OCI-LY3 (cell line): ENCODE results near the gene PAQR5.

Experiments used
- H2AFZ ChIP-seq: fragments of 200-600, 300-600 bp; shearing (Covaris generic); 2 replicates; pipeline ENCODE4 v1.6.0; 2014; ENCODE audit warnings: antibody characterized with exemption, low read depth, low read length
- H3K27ac ChIP-seq: fragments of 200-600, 300-600 bp; sonication (generic); 2 replicates; pipeline ENCODE4 v1.5.1; 2014; ENCODE audit warnings: mild to moderate bottlenecking, low read length, moderate library complexity, mixed read lengths
- H3K27me3 ChIP-seq: fragments of 200-600, 300-600 bp; sonication (generic); 2 replicates; pipeline ENCODE4 v1.6.1; 2014; ENCODE audit warnings: low read depth, low read length, mixed read lengths
- H3K36me3 ChIP-seq: fragments of 200-600, 300-600 bp; sonication (generic); replicated peaks from 2 replicates; pipeline ENCODE3; 2014; ENCODE audit warnings: low read depth, low read length, mixed read lengths
- H3K4me1 ChIP-seq: fragments of 300-600, 200-600 bp; sonication (generic); 2 replicates; pipeline ENCODE4 v1.6.1; 2014; ENCODE audit warnings: low read length, mixed read lengths
- H3K4me2 ChIP-seq: fragments of 200-600, 300-600 bp; sonication (generic); 2 replicates; pipeline ENCODE4 v1.6.1; 2014; ENCODE audit warnings: low read length, mixed read lengths
- H3K4me3 ChIP-seq: fragments of 300-600, 200-600 bp; sonication (generic); 2 replicates; pipeline ENCODE4 v1.5.1; 2014; ENCODE audit warnings: antibody characterized with exemption, mild to moderate bottlenecking, low read length, moderate library complexity
- H3K79me2 ChIP-seq: fragments of 300-600, 200-600 bp; shearing (Covaris generic); 2 replicates; pipeline ENCODE4 v1.6.1; 2014; ENCODE audit warnings: mild to moderate bottlenecking, low read length, mixed read lengths
- H3K9ac ChIP-seq: fragments of 300-600, 200-600 bp; shearing (Covaris generic); 2 replicates; pipeline ENCODE4 v1.6.0; 2014; ENCODE audit warnings: mild to moderate bottlenecking, low read length, moderate library complexity
- H3K9me3 ChIP-seq: fragments of 200-600, 300-600 bp; shearing (Covaris generic); 2 replicates; pipeline ENCODE4 v1.6.1; 2014; ENCODE audit warnings: low read length, mixed read lengths; ENCODE audit not compliant: insufficient read depth
- H4K20me1 ChIP-seq: fragments of 200-600, 300-600 bp; sonication (generic); 2 replicates; pipeline ENCODE4 v1.6.1; 2016; ENCODE audit warnings: low read length, mixed read lengths; ENCODE audit not compliant: insufficient read depth
- EZH2phosphoT487 ChIP-seq: fragments of 200-600 bp; shearing (Covaris generic); IDR thresholded peaks from 2 replicates; pipeline ENCODE4 v1.6.1; 2018; ENCODE audit warnings: antibody characterized with exemption, mixed run types, low read depth
- TF ChIP-seq, protein P1 (sequence below): fragments of 200-600, 300-600 bp; sonication (generic); IDR thresholded peaks from 2 replicates; pipeline ENCODE4 v1.5.1; 2014; ENCODE audit warnings: antibody characterized with exemption, low read length, low read depth

The PAQR5 gene

GRCh38 chr15:69341356-69341755 is 42.6 kb downstream of the PAQR5 start:
- H3K4me1 ChIP-seq: no peaks in the 10 kb centered on the region
- H2AFZ ChIP-seq: no peak overlapping the region
- no peaks in the 10 kb centered on the region for H4K20me1 ChIP-seq
- no peak for TF ChIP-seq EZH2phosphoT487
- TF ChIP-seq, protein P1, sequence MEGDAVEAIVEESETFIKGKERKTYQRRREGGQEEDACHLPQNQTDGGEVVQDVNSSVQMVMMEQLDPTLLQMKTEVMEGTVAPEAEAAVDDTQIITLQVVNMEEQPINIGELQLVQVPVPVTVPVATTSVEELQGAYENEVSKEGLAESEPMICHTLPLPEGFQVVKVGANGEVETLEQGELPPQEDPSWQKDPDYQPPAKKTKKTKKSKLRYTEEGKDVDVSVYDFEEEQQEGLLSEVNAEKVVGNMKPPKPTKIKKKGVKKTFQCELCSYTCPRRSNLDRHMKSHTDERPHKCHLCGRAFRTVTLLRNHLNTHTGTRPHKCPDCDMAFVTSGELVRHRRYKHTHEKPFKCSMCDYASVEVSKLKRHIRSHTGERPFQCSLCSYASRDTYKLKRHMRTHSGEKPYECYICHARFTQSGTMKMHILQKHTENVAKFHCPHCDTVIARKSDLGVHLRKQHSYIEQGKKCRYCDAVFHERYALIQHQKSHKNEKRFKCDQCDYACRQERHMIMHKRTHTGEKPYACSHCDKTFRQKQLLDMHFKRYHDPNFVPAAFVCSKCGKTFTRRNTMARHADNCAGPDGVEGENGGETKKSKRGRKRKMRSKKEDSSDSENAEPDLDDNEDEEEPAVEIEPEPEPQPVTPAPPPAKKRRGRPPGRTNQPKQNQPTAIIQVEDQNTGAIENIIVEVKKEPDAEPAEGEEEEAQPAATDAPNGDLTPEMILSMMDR: no peak
- H3K9me3 ChIP-seq: no peaks in the 10 kb centered on the region
- H3K79me2 ChIP-seq: no peaks in the 10 kb centered on the region
- no peak overlapping the region for H3K27ac ChIP-seq
- no peaks in the 10 kb centered on the region for H3K36me3 ChIP-seq
- H3K4me2 ChIP-seq: no peak overlapping the region
- no peak overlapping the region for H3K9ac ChIP-seq
- peaks cover 12% of the 10 kb centered on the region for H3K27me3 ChIP-seq
- no peak overlapping the region for H3K4me3 ChIP-seq

DNA sequence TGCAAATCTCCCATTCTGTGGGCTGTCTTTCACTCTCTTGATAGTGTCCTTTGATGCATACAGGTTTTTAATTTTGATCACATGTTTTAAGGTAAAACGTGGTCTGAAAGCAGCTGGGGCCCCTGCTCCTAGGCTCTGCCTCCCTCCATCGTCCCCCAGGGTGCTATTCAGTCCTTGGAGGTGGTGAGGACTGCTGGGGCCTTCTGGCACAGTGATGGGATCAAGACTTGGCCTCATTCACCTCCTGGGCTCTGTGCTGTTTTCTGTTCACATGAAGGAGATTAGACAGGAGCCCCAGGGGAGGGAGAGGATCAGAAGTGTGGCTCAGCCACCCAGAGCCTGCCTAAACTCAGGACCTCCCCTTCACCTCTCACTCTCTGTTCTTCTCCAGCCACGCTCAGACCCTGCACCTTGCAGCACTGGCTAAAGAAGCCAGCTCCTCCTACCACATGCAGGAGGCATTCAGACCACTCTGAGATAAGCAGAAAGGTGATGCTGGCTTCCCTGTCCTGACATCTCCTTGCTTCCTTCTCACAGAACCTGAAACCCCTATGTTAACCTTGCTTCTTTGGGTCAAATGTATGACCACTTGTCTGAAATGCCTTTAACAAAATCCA is 43.9 kb downstream of the PAQR5 start:
- Histone ChIP-seq H4K20me1 (no peaks in the 10 kb centered on the region), H3K4me1 (no peaks in the 10 kb centered on the region), H3K9me3 (no peaks in the 10 kb centered on the region), H3K4me3 (no peak overlapping the region), H3K9ac (no peak overlapping the region), H3K79me2 (no peaks in the 10 kb centered on the region), H3K36me3 (no peaks in the 10 kb centered on the region), H3K27ac (no peak overlapping the region), H3K4me2 (no peak overlapping the region), H2AFZ (no peak overlapping the region), H3K27me3 (peaks cover 12% of the 10 kb centered on the region)
- TF ChIP-seq, protein P1: no peak
- no peak for TF ChIP-seq EZH2phosphoT487

- no peak for TF ChIP-seq EZH2phosphoT487
- TF ChIP-seq, protein P1: no peak
- no peak overlapping the region for H3K27ac ChIP-seq
- no peaks in the 10 kb centered on the region for H3K36me3 ChIP-seq
- no peak overlapping the region for H3K9ac ChIP-seq
- no peaks in the 10 kb centered on the region for H3K4me1 ChIP-seq
- no peak overlapping the region for H3K4me3 ChIP-seq
- H2AFZ ChIP-seq: no peak overlapping the region
- H3K9me3 ChIP-seq: no peaks in the 10 kb centered on the region
- no peak overlapping the region for H3K4me2 ChIP-seq
- H4K20me1 ChIP-seq: no peaks in the 10 kb centered on the region
- peaks cover 12% of the 10 kb centered on the region for H3K27me3 ChIP-seq
- H3K79me2 ChIP-seq: no peaks in the 10 kb centered on the region
Observed at GRCh38 chr15:69343133-69343532, 44.4 kb downstream of the PAQR5 start.

DNA sequence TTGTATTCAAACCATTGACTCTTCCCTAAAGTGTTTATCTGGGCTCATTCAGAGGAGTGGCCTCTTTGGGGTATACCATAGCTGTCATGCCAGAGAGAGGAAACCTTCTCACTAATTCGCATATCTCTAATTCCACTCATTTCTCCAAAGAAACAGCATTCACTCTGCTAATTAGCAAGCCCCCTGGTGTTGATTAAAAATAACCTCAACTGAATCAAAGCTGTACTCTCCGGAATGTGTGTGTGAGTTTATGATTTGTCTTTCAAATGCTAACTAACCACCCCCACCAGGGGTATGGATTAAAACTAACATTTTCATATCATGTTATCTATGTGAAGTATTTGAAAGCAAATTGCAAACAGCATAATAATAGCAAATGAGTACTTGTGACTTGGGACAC is 45.5 kb downstream of the PAQR5 start:
- Histone ChIP-seq H3K4me1 (no peaks in the 10 kb centered on the region), H3K27ac (no peak overlapping the region), H3K9me3 (no peaks in the 10 kb centered on the region), H3K4me2 (no peak overlapping the region), H3K9ac (no peak overlapping the region), H2AFZ (no peak overlapping the region), H3K27me3 (peaks cover 12% of the 10 kb centered on the region), H4K20me1 (no peaks in the 10 kb centered on the region), H3K36me3 (no peaks in the 10 kb centered on the region), H3K79me2 (no peaks in the 10 kb centered on the region), H3K4me3 (no peak overlapping the region)
- TF ChIP-seq EZH2phosphoT487: no peak
- TF ChIP-seq, protein P1: no peak
